K562 (cell line): ENCODE results near the gene TMEM14C. TPM values are rescaled to one million over a fixed set of nuclear protein-coding genes. Genes with fewer than 3 reads are reported as not detected.

Experiments
- CBX2 ChIP-seq: fragments of 200-600 bp; sonication (generic); IDR thresholded peaks from one replicate; pipeline ENCODE4 v1.6.1; 2012; ENCODE audit warnings: mild to moderate bottlenecking, low read length, inconsistent platforms; ENCODE audit not compliant: insufficient read depth, poor library complexity, severe bottlenecking
- FUS ChIP-seq: fragments of 200-400 bp; formaldehyde crosslinking; optimal IDR thresholded peaks from 2 replicates; pipeline ENCODE3; 2017; ENCODE audit warnings: low read depth, low read length
- HMGN3 ChIP-seq: IDR thresholded peaks from 2 replicates; pipeline ENCODE4 v1.6.1; 2011; ENCODE audit warnings: borderline replicate concordance, low read depth, mild to moderate bottlenecking, mixed read lengths, low read length; ENCODE audit not compliant: insufficient read length; ENCODE audit errors: extremely low read depth
- PML ChIP-seq: IDR thresholded peaks from 2 replicates; pipeline ENCODE4 v1.6.1; 2012; ENCODE audit warnings: low read length, inconsistent platforms
- ZC3H11A ChIP-seq: IDR thresholded peaks from 2 replicates; pipeline ENCODE4 v1.6.1; 2012; ENCODE audit warnings: low read depth, low read length, improper control_type of control experiment
- ZNF384 ChIP-seq: IDR thresholded peaks from 2 replicates; pipeline ENCODE4 v1.6.1; 2012; ENCODE audit warnings: low read depth, low read length, improper control_type of control experiment
- ZNF766 ChIP-seq: fragments of 200-800 bp; sonication (Bioruptor generic); conservative IDR thresholded peaks from 2 replicates; pipeline ENCODE4 v1.6.1; 2016; ENCODE audit warnings: missing genetic modification characterization, missing compliant biosample characterization
- polyA plus RNA-seq, 8 experiments: library from polyadenylated mRNA; depleted of rRNA in 4 of 8; stranded (reverse) in 5 of 8; unstranded in 3 of 8; fragments of >200 nt; fragmentation: Nextera tagmentation in 2 of 8; fragmentation: Illumina TruSeq in 1 of 8; extraction: Ambion mirVana in 2 of 8; extraction: Trizol in 1 of 8; gene quantifications; 2 replicates each; pipeline versions ENCODE4 v1.2.1 to v1.2.3, GENCODE V29; 2011 to 2014; ENCODE audit warnings: inconsistent platforms in 1 of 8, missing spikeins in 1 of 8
- total RNA-seq, 7 experiments: library from RNA; depleted of rRNA in 6 of 7; stranded (reverse); fragments of >200 nt in 6 of 7; fragmentation: Illumina TruSeq in 2 of 7; extraction: Trizol in 2 of 7; gene quantifications; 2 replicates each; pipeline versions ENCODE4 v1.2.1 to v1.2.3, GENCODE V29; 2011 to 2021; ENCODE audit warnings: low replicate concordance in 1 of 7
- TF ChIP-seq, protein P1 (sequence below): fragments of 450-650 bp; IDR thresholded peaks from 2 replicates; pipeline ENCODE4 v1.6.1; 2016; ENCODE audit warnings: low read depth
- TF ChIP-seq, protein P2 (sequence below): fragments of 450-650 bp; formaldehyde crosslinking; IDR thresholded peaks from 2 replicates; pipeline ENCODE4 v1.4.0; 2020; ENCODE audit warnings: mild to moderate bottlenecking, moderate library complexity
- TF ChIP-seq, protein P3 (sequence below): IDR thresholded peaks from 2 replicates; pipeline ENCODE4 v1.6.1; 2016; ENCODE audit warnings: missing genetic modification characterization, missing compliant biosample characterization
- TF ChIP-seq, protein P4 (sequence below): fragments of 450-650 bp; IDR thresholded peaks from 2 replicates; pipeline ENCODE4 v1.6.1; 2018; ENCODE audit not compliant: partially characterized antibody

TMEM14C gene
- total and polyA plus RNA-seq, 9 of the 15 experiments (the other 6 are each of a cell fraction or from before 2014, with no cell fraction given): 151 to 496 (median 263) TPM

DNA sequence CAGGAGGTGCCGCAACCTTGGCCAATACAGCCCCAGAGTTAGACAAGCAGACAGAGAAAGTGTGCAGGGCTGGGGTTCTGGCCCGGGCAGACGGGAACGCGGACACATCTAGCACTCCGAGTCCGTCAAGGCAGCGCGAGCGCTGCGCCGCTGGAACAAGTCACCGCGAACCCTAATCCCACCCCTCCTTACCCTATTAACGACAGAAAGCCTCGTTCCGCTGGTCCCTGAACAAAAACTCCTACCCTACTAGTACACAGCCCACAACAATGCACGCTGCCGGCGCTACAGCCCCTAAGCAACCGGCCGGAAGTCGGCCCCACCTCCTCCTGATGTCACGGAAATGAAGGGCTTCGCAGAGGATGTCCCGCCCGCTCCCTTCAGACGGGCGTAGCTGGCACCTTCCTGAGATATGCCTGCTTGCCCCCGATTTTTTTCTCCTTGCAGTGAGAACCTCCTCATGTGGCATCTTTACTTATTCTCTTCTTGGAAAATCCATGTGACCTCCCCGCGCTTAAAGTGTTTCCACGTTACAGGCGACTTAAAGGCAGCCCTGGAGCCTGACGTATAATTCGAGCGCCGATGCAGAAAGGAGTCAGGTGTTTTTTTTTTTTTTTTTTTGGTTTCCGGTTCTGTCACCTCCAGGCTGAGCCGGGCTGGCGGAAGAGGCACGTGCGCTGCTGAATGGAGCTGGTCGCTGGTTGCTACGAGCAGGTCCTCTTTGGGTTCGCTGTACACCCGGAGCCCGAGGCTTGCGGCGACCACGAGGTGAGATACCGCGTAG lies 28.4 kb upstream of the TMEM14C start, which contains the start of the genes C6orf52 and PAK1IP1 (continued):
- TF ChIP-seq, protein P1, sequence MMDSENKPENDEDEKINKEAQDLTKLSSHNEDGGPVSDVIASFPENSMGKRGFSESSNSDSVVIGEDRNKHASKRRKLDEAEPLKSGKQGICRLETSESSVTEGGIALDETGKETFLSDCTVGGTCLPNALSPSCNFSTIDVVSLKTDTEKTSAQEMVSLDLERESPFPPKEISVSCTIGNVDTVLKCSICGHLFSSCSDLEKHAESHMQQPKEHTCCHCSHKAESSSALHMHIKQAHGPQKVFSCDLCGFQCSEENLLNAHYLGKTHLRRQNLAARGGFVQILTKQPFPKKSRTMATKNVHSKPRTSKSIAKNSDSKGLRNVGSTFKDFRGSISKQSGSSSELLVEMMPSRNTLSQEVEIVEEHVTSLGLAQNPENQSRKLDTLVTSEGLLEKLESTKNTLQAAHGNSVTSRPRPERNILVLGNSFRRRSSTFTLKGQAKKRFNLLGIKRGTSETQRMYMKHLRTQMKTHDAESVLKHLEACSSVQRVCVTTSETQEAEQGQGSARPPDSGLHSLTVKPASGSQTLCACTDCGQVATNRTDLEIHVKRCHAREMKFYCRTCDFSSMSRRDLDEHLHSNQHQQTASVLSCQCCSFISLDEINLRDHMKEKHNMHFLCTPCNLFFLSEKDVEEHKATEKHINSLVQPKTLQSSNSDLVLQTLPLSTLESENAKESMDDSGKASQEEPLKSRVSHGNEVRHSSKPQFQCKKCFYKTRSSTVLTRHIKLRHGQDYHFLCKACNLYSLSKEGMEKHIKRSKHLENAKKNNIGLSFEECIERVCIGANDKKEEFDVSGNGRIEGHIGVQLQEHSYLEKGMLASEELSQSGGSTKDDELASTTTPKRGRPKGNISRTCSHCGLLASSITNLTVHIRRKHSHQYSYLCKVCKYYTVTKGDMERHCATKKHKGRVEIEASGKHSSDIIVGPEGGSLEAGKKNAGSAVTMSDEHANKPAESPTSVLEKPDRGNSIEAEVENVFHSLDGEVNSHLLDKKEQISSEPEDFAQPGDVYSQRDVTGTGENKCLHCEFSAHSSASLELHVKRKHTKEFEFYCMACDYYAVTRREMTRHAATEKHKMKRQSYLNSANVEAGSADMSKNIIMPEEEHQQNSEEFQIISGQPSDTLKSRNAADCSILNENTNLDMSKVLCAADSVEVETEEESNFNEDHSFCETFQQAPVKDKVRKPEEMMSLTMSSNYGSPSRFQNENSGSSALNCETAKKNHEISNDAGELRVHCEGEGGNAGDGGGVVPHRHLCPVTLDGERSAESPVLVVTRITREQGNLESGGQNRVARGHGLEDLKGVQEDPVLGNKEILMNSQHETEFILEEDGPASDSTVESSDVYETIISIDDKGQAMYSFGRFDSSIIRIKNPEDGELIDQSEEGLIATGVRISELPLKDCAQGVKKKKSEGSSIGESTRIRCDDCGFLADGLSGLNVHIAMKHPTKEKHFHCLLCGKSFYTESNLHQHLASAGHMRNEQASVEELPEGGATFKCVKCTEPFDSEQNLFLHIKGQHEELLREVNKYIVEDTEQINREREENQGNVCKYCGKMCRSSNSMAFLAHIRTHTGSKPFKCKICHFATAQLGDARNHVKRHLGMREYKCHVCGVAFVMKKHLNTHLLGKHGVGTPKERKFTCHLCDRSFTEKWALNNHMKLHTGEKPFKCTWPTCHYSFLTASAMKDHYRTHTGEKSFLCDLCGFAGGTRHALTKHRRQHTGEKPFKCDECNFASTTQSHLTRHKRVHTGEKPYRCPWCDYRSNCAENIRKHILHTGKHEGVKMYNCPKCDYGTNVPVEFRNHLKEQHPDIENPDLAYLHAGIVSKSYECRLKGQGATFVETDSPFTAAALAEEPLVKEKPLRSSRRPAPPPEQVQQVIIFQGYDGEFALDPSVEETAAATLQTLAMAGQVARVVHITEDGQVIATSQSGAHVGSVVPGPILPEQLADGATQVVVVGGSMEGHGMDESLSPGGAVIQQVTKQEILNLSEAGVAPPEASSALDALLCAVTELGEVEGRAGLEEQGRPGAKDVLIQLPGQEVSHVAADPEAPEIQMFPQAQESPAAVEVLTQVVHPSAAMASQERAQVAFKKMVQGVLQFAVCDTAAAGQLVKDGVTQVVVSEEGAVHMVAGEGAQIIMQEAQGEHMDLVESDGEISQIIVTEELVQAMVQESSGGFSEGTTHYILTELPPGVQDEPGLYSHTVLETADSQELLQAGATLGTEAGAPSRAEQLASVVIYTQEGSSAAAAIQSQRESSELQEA: no peak
- TF ChIP-seq ZNF766 (CRISPR knock-in tag) (peak; percentile 65; the same call in 1 of the 2 replicates), ZC3H11A (no peak; the same call in 1 of the 2 replicates), FUS (no peak), CBX2 (no peak), ZNF384 (peak; percentile 100), HMGN3 (no peak), PML (peak; percentile 91)
- TF ChIP-seq, protein P2, sequence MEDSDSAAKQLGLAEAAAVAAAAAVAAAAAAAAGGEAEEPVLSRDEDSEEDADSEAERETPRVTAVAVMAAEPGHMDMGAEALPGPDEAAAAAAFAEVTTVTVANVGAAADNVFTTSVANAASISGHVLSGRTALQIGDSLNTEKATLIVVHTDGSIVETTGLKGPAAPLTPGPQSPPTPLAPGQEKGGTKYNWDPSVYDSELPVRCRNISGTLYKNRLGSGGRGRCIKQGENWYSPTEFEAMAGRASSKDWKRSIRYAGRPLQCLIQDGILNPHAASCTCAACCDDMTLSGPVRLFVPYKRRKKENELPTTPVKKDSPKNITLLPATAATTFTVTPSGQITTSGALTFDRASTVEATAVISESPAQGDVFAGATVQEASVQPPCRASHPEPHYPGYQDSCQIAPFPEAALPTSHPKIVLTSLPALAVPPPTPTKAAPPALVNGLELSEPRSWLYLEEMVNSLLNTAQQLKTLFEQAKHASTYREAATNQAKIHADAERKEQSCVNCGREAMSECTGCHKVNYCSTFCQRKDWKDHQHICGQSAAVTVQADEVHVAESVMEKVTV (CRISPR knock-in tag): peak; percentile 41; the same call in 1 of the 2 replicates
- TF ChIP-seq, protein P3, sequence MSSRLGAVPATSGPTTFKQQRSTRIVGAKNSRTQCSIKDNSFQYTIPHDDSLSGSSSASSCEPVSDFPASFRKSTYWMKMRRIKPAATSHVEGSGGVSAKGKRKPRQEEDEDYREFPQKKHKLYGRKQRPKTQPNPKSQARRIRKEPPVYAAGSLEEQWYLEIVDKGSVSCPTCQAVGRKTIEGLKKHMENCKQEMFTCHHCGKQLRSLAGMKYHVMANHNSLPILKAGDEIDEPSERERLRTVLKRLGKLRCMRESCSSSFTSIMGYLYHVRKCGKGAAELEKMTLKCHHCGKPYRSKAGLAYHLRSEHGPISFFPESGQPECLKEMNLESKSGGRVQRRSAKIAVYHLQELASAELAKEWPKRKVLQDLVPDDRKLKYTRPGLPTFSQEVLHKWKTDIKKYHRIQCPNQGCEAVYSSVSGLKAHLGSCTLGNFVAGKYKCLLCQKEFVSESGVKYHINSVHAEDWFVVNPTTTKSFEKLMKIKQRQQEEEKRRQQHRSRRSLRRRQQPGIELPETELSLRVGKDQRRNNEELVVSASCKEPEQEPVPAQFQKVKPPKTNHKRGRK: no peak
- TF ChIP-seq, protein P4, sequence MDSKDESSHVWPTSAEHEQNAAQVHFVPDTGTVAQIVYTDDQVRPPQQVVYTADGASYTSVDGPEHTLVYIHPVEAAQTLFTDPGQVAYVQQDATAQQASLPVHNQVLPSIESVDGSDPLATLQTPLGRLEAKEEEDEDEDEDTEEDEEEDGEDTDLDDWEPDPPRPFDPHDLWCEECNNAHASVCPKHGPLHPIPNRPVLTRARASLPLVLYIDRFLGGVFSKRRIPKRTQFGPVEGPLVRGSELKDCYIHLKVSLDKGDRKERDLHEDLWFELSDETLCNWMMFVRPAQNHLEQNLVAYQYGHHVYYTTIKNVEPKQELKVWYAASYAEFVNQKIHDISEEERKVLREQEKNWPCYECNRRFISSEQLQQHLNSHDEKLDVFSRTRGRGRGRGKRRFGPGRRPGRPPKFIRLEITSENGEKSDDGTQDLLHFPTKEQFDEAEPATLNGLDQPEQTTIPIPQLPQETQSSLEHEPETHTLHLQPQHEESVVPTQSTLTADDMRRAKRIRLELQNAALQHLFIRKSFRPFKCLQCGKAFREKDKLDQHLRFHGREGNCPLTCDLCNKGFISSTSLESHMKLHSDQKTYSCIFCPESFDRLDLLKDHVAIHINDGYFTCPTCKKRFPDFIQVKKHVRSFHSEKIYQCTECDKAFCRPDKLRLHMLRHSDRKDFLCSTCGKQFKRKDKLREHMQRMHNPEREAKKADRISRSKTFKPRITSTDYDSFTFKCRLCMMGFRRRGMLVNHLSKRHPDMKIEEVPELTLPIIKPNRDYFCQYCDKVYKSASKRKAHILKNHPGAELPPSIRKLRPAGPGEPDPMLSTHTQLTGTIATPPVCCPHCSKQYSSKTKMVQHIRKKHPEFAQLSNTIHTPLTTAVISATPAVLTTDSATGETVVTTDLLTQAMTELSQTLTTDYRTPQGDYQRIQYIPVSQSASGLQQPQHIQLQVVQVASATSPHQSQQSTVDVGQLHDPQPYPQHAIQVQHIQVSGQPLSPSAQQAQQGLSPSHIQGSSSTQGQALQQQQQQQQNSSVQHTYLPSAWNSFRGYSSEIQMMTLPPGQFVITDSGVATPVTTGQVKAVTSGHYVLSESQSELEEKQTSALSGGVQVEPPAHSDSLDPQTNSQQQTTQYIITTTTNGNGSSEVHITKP: no peak
